ENCODE data around the gene CAV2. TPM values are rescaled to one million over a fixed set of nuclear protein-coding genes. Genes with fewer than 3 reads are reported as not detected.

The CAV2 gene
- total and polyA plus RNA-seq, 2 donors (not counting 1 experiment from before 2014, with no cell fraction given): 119 to 288 TPM

- Histone ChIP-seq H3K9me3 (ENCODE audit: control insufficient read depth, insufficient read depth, low read depth, low read length) (no peaks in the 10 kb centered on the region), H3K36me3 (ENCODE audit: control insufficient read depth, insufficient read depth, low read length) (peaks cover 3% of the 10 kb centered on the region), H2AFZ (ENCODE audit: low read length) (peak overlapping the region; percentile 58), H3K27me3 (ENCODE audit: control insufficient read depth, insufficient read depth, low read length) (no peaks in the 10 kb centered on the region), H3K27ac (ENCODE audit: insufficient read depth, low read length) (peak overlapping the region; percentile 72), H3K4me3 (replicated peaks in 1 of 4; ENCODE audit: control extremely low read depth in 1 of 4, insufficient read depth in 1 of 4, low read depth in 3 of 4, low read length in 4 of 4) (peak overlapping the region; percentile 18 to 99 (median 90)), H3K79me2 (ENCODE audit: control insufficient read depth, insufficient read depth, low read length) (peaks cover 42% of the 10 kb centered on the region), H3K4me1 (ENCODE audit: control insufficient read depth, extremely low read depth, insufficient read depth, low read length) (peaks cover 4% of the 10 kb centered on the region), H4K20me1 (ENCODE audit: control insufficient read depth, extremely low read depth, insufficient read depth, low read length) (no peaks in the 10 kb centered on the region), H3K9ac (ENCODE audit: insufficient read depth, low read length) (no peak overlapping the region), H3K4me2 (ENCODE audit: extremely low read depth, insufficient read depth, low read length) (peak overlapping the region; percentile 88)
- TF ChIP-seq CTCF (conservative IDR thresholded peaks at IDR 0.05 in 1 of 2, IDR thresholded peaks at IDR 0.05 in 1 of 2; ENCODE audit: low read depth in 1 of 2, low read length in 2 of 2) (no peak), EZH2 (IDR thresholded peaks at IDR 0.05; ENCODE audit: low read length, missing control alignments) (no peak)
- DNase-seq (ENCODE audit: low read depth in 2 of 2): no peak
Measured at GRCh38 chr7:116524221-116524608, 24.7 kb downstream of the CAV2 start.

- peak; percentile 93 to 97 for DNase-seq (ENCODE audit: low read depth in 2 of 2)
- Histone ChIP-seq H2AFZ (ENCODE audit: low read length) (peak within 1 kb of the TSS; percentile 58), H3K79me2 (ENCODE audit: control insufficient read depth, insufficient read depth, low read length) (peaks cover 47% of the 10 kb centered on the region)
Measured at GRCh38 chr7:116524609-116525297, 25.2 kb downstream of the CAV2 start, which contains the start of gene CAV1. Gene CAV1, plus strand, starts transcription at chr7:116525036. Its CDS starts 27 bp downstream, at chr7:116525063.

More at GRCh38 chr7:116524609-116525297, 25.2 kb downstream of the CAV2 start, which contains the start of gene CAV1:
- H3K36me3 ChIP-seq (ENCODE audit: control insufficient read depth, insufficient read depth, low read length): peaks cover 3% of the 10 kb centered on the region
- no peaks in the 10 kb centered on the region for H3K27me3 ChIP-seq (ENCODE audit: control insufficient read depth, insufficient read depth, low read length)
- H3K4me1 ChIP-seq (ENCODE audit: control insufficient read depth, extremely low read depth, insufficient read depth, low read length): peaks cover 4% of the 10 kb centered on the region
- peak within 1 kb of the TSS; percentile 86 for H3K27ac ChIP-seq (ENCODE audit: insufficient read depth, low read length)
- no peak for TF ChIP-seq EZH2 (IDR thresholded peaks at IDR 0.05; ENCODE audit: low read length, missing control alignments)
- peak in 1 of 2 donors; percentile 28 for TF ChIP-seq CTCF (conservative IDR thresholded peaks at IDR 0.05 in 1 of 2, IDR thresholded peaks at IDR 0.05 in 1 of 2; ENCODE audit: low read depth in 1 of 2, low read length in 2 of 2)
- peak within 1 kb of the TSS; percentile 84 for H3K9ac ChIP-seq (ENCODE audit: insufficient read depth, low read length)
- H3K9me3 ChIP-seq (ENCODE audit: control insufficient read depth, insufficient read depth, low read depth, low read length): no peaks in the 10 kb centered on the region
- H4K20me1 ChIP-seq (ENCODE audit: control insufficient read depth, extremely low read depth, insufficient read depth, low read length): no peaks in the 10 kb centered on the region
- H3K4me3 ChIP-seq (replicated peaks in 1 of 4; ENCODE audit: control extremely low read depth in 1 of 4, insufficient read depth in 1 of 4, low read depth in 3 of 4, low read length in 4 of 4): peak within 1 kb of the TSS; percentile 84 to 99 (median 92)
- H3K4me2 ChIP-seq (ENCODE audit: extremely low read depth, insufficient read depth, low read length): peak within 1 kb of the TSS; percentile 88
